Heart right ventricle (tissue), 16 donors: Measurements from ENCODE around the gene PNMA8B. TPM values are rescaled to one million over a fixed set of nuclear protein-coding genes. Genes with fewer than 3 reads are reported as not detected.

Source experiments
- ATAC-seq, 8 donors: fragments of 200-7000 bp; cut with Tn5 transposase; one replicate each; pipeline ENCODE4 v1.9.1; 2020; ENCODE audit warnings: mild to moderate bottlenecking in 8 of 8, moderate library complexity in 8 of 8, moderate number of reproducible peaks in 1 of 8
- DNase-seq, 2 donors: peaks; one replicate each; pipeline ENCODE4 v3.0.0-alpha.2; 2020
- H3K27ac ChIP-seq, 10 donors: fragments of 200-600 bp; sonication (generic) in 2 of 10; one replicate each; pipeline versions ENCODE4 v1.5.0 to v1.8.0; 2020 to 2022; ENCODE audit warnings: mild to moderate bottlenecking in 3 of 10
- H3K27me3 ChIP-seq, 7 donors: fragments of 200-600 bp; one replicate each; pipeline ENCODE4 v1.8.0; 2021 to 2022; ENCODE audit warnings: mild to moderate bottlenecking in 2 of 7
- H3K36me3 ChIP-seq, 9 donors: fragments of 200-600 bp; sonication (generic) in 1 of 9; one replicate each; pipeline versions ENCODE4 v1.5.0 to v1.8.0; 2020 to 2022; ENCODE audit warnings: mild to moderate bottlenecking in 2 of 9
- H3K4me1 ChIP-seq, 9 donors: fragments of 200-600 bp; sonication (generic) in 1 of 9; one replicate each; pipeline versions ENCODE4 v1.5.0 to v1.8.0; 2020 to 2022; ENCODE audit warnings: mild to moderate bottlenecking in 4 of 9
- H3K4me3 ChIP-seq, 10 donors: fragments of 200-600 bp; sonication (generic) in 2 of 10; one replicate each; pipeline versions ENCODE4 v1.5.0 to v1.8.0; 2020 to 2022; ENCODE audit warnings: mild to moderate bottlenecking in 7 of 10, moderate library complexity in 2 of 10
- H3K9me3 ChIP-seq, 11 donors: fragments of 200-600 bp in 10 of 11; sonication (generic) in 2 of 11; one replicate each; pipeline versions ENCODE4 v1.5.0 to v1.8.0; 2013 to 2022; ENCODE audit warnings: mild to moderate bottlenecking in 2 of 11, control low read depth in 1 of 11, moderate library complexity in 1 of 11
- CTCF ChIP-seq, 9 donors: fragments of 200-600 bp; sonication (generic) in 2 of 9; IDR thresholded peaks; one replicate each; pipeline versions ENCODE4 v1.5.0 to v1.8.0; 2021 to 2022; ENCODE audit warnings: antibody characterized with exemption in 9 of 9, mild to moderate bottlenecking in 5 of 9, moderate library complexity in 1 of 9
- WGBS, 2 donors: extraction: QIAGEN DNeasy Blood & Tissue Kit; methylation state at CpG; one replicate each; pipeline ENCODE4 v1.1.7; 2013; ENCODE audit warnings: inconsistent platforms in 1 of 2; 5-methylcytosine and 5-hydroxymethylcytosine counted together
- intact Hi-C, 10 donors: fragments of 100-400 bp; cut with DNase I; formaldehyde crosslinking; loops; one replicate each; pipeline versions ENCODE4 v1.11.1 to v1.14.2; 2022
- polyA plus RNA-seq, 2 donors: library from polyadenylated mRNA; stranded (reverse); fragments of 200-250 nt; gene quantifications; one replicate each; pipeline ENCODE4 v1.2.3, GENCODE V29; 2013
- total RNA-seq, 10 donors: library from RNA; stranded (reverse); fragmentation: NEBNext Ultra II Directional in 3 of 10; extraction: Animal tissue kit (Norgen Biotek cat#: 25700) in 3 of 10; gene quantifications; one replicate each; pipeline versions ENCODE4 v1.2.1 to v1.2.4, GENCODE V29; 2021 to 2023
- donor health status: Arrhythmogenic right ventricular cardiomyopathy.
- donor health status: ischemic (EF 13 %, LVEDD 7.1; RV severe dilation, severe dysfunction).
- donor health status: healthy with polysubstance abuse.
- donor health status: DM: no; HTN: yes; CAD: no.
- donor health status: DM: no; HTN: no; CAD: no.
- donor health status: ischemic (EF 25% LVEDD 6.9; RV normal size, moderate dysfunction).
- donor health status: ischemic (EF 25% LVEDD 5.7; RV mildly dilated, moderate dysfunction).
- donor health status: healthy.
- donor health status: DM: yes; HTN: yes; CAD: no.
- donor health status: Ischemic cardiomyopathy.
- donor health status: ischemic (EF 35%, LVEDD 5.7; RV mildly dilated, moderate dysfunction).
- donor health status: nonischemic (EF 11% LVEDD 7.7; RV severe dilation, severe dysfunction).
- donor health status: DM: yes; HTN: yes; CAD: no.
- donor health status: PGD.
- donor health status: ischemic (EF 29% LVEDD 5.4; RV normal size, mild dysfunction).
- donor health status: nonischemic (EF 23%, LVEDD 6.1; RV moderate dilation, normal function).

The PNMA8B gene
- total and polyA plus RNA-seq, 12 donors: 0.37 to 0.95 (median 0.65) TPM

- ATAC-seq (no peak), DNase-seq (no peak)
- WGBS, 2 donors: 18 to 23% methylated on average over 6 of the region's 6 CpGs
- Histone ChIP-seq H3K36me3 (no peaks in the 10 kb centered on the region), H3K27me3 (peaks cover 0 to 16% (median 5%) of the 10 kb centered on the region in 7 donors), H3K4me1 (peaks cover 0 to 8% (median 0%) of the 10 kb centered on the region in 9 donors), H3K27ac (no peak overlapping the region), H3K4me3 (no peak overlapping the region), H3K9me3 (peaks cover 0 to 12% (median 0%) of the 10 kb centered on the region in 11 donors)
- TF ChIP-seq CTCF (IDR thresholded peaks at IDR 0.05): peak; percentile 41 to 73 (median 63)
- intact Hi-C loops: loop anchor here in 6 of 10 donors (2.0 to 10.0 kb wide), 4 partner anchors 27 to 241 kb away; no protein-coding TSS in a partner anchor
These were observed 20.2 kb upstream of the PNMA8B start for GRCh38 chr19:46515879-46516350.

GRCh38 chr19:46515290-46515609, 19.6 kb upstream of the PNMA8B start:
- TF ChIP-seq CTCF (IDR thresholded peaks at IDR 0.05): no peak
- Histone ChIP-seq H3K4me1 (peaks cover 0 to 8% (median 0%) of the 10 kb centered on the region in 9 donors), H3K36me3 (no peaks in the 10 kb centered on the region), H3K4me3 (no peak overlapping the region), H3K27me3 (peaks cover 0 to 16% (median 5%) of the 10 kb centered on the region in 7 donors), H3K27ac (no peak overlapping the region), H3K9me3 (peaks cover 0 to 12% (median 0%) of the 10 kb centered on the region in 11 donors)
- intact Hi-C loops: loop anchor here in 6 of 10 donors (2.0 to 10.0 kb wide), 4 partner anchors 26 to 240 kb away; no protein-coding TSS in a partner anchor
- 71 to 75% methylated on average over 3 of the region's 3 CpGs for WGBS, 2 donors
- no peak for DNase-seq
- no peak for ATAC-seq

GRCh38 chr19:46514589-46515289, 19.1 kb upstream of the PNMA8B start:
- Histone ChIP-seq H3K4me3 (no peak overlapping the region), H3K9me3 (peaks cover 0 to 12% (median 0%) of the 10 kb centered on the region in 11 donors), H3K4me1 (peaks cover 0 to 8% (median 0%) of the 10 kb centered on the region in 9 donors), H3K36me3 (no peaks in the 10 kb centered on the region), H3K27ac (no peak overlapping the region), H3K27me3 (peaks cover 0 to 16% (median 5%) of the 10 kb centered on the region in 7 donors)
- ATAC-seq (peak in 1 of 8 donors; percentile 32), DNase-seq (no peak)
- TF ChIP-seq CTCF (IDR thresholded peaks at IDR 0.05): no peak
- intact Hi-C loops: loop anchor here in 8 of 10 donors (2.0 to 10.0 kb wide), 7 partner anchors 26 to 240 kb away; no protein-coding TSS in a partner anchor
- 74 to 76% methylated on average over 12 to 13 of the region's 13 CpGs for WGBS, 2 donors

GRCh38 chr19:46513461-46514236, 18.0 kb upstream of the PNMA8B start:
- Histone ChIP-seq H3K4me1 (peaks cover 0 to 8% (median 0%) of the 10 kb centered on the region in 9 donors), H3K27me3 (peaks cover 0 to 16% (median 5%) of the 10 kb centered on the region in 7 donors), H3K36me3 (no peaks in the 10 kb centered on the region), H3K27ac (no peak overlapping the region), H3K9me3 (peaks cover 0 to 12% (median 0%) of the 10 kb centered on the region in 11 donors), H3K4me3 (no peak overlapping the region)
- DNase-seq: peak; percentile 77 to 80
- intact Hi-C loops: loop anchor here in 8 of 10 donors (2.0 to 10.0 kb wide), 8 partner anchors 25 to 239 kb away; no protein-coding TSS in a partner anchor
- ATAC-seq: peak; percentile 85 to 95 (median 91)
- 25 to 27% methylated on average over 36 of the region's 36 CpGs for WGBS, 2 donors
- TF ChIP-seq CTCF (IDR thresholded peaks at IDR 0.05): peak; percentile 77 to 99 (median 94)
